HG03558 (cell line): Measurements from ENCODE around the gene CCNH.
A peak's percentile ranks its signal among the peaks of the same experiment; 100 is the strongest.

Source experiments
- ATAC-seq: cut with Tn5 transposase; IDR thresholded peaks from one replicate; pipeline ENCODE4 v1.9.1; 2021; ENCODE audit warnings: moderate number of reproducible peaks; ENCODE audit not compliant: unreplicated experiment; ENCODE audit errors: extremely low read depth

Gene CCNH

GRCh38 chr5:87367243-87367642 lies 45.5 kb downstream of the CCNH start:
- ATAC-seq: no peak

DNA sequence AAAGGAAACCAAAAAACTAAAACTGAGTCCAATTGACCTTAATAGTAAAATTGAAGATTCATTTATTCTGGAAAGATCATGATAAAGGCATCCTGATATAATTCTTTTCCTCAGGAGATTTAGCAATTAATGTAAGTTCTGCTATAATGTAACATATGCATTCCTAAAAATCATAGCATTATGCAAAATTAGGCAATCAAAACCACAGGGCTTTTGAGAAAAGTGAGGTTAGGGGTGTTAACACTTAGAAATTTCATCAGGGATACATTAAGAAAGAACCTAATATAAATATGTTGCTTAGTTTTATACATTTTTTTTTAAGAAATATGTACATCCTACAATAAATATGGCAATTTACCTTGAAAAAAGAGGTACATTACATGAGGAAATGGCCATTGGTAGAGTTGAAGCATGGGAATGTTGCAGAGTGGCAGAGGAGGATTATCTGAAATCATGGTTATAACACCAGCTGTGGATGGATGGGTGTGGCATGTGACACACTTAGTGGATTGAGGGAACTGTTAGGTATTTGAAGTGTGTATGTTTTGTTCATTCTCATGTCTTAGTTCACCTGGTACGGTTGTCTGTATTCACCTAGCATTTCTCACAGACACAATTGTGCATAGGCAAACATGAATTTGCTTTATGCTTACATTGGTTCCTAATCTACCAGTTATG lies 51.1 kb downstream of the CCNH start:
- no peak for ATAC-seq

GRCh38 chr5:87361031-87361445 lies 51.7 kb downstream of the CCNH start:
- no peak for ATAC-seq

- no peak for ATAC-seq
Measured at GRCh38 chr5:87360132-87360531, 52.6 kb downstream of the CCNH start.

- no peak for ATAC-seq
Measured at GRCh38 chr5:87359106-87359505, 53.6 kb downstream of the CCNH start.

GRCh38 chr5:87354496-87354895 lies 58.2 kb downstream of the CCNH start:
- peak; percentile 65 for ATAC-seq

DNA sequence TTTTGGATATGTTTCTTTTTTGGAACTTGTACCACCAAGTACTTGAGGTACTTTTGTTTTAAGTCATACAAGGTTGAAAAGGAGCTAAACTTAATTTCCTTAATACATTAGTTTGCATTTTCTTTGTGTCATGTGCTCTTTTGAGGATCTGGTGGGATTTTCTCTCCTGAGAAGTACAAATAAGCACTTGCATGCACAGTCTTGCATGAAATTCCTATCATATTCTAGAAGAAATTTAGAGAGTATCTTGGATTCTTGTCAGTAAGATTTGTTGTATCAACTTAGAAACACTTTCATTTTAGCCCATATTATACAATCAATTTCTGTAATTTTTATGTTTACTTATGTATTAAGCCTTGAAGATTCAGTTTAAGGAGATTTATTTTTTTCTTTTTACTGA lies 64.9 kb downstream of the CCNH start:
- ATAC-seq: no peak

DNA sequence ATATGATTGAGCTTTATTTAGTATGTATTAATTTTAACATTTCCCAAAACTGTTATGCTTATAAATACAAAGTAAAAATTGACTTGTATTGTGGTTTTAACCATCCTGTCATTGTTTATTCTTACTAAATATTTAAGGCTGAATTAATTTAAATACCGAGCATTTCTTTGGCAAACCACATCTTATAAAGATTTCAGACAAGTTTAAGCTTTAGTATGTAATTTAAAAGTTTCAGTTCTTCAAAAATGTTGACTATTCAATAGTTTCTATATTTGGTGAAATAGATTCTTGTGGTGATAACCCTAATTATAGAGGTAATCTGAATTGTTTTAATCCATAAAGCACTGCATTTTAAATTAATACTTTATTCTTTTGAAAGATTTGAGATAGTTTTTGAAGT lies 65.5 kb downstream of the CCNH start:
- ATAC-seq: no peak
